ENCODE results near the gene PHF12.

DNA sequence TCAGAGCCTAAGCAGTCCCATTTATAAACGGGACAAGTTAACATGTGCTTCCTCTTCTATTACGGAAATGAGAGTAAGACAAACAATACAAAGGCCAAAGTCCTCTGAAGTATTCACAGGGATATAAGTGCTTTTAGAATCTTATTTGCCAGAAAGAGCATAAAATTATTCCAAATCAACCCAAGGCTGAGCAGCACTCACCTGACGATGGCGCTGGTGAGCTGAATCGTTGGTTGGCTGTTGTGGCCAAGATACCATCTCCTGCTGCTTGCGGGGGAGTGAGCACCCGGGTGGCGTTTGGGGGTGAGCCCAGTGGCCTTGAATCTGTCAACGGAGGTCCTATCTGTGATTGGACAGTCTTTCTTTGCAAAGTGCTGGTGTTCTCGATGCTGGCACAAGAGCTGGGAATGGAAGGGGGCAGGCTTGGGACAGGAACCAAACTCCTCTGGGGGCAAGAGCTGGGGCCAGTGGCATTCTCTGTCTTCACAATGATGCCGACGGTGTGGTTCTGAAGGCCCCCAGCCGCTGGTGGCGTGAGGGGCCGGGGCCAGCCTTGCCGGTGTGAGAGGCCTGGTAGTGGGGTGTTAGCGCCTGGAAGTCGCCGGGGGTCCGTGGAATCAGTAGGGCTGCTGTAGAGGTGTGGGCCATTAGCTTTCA is 38.9 kb downstream of the PHF12 start:
- TF ChIP-seq, protein P1, sequence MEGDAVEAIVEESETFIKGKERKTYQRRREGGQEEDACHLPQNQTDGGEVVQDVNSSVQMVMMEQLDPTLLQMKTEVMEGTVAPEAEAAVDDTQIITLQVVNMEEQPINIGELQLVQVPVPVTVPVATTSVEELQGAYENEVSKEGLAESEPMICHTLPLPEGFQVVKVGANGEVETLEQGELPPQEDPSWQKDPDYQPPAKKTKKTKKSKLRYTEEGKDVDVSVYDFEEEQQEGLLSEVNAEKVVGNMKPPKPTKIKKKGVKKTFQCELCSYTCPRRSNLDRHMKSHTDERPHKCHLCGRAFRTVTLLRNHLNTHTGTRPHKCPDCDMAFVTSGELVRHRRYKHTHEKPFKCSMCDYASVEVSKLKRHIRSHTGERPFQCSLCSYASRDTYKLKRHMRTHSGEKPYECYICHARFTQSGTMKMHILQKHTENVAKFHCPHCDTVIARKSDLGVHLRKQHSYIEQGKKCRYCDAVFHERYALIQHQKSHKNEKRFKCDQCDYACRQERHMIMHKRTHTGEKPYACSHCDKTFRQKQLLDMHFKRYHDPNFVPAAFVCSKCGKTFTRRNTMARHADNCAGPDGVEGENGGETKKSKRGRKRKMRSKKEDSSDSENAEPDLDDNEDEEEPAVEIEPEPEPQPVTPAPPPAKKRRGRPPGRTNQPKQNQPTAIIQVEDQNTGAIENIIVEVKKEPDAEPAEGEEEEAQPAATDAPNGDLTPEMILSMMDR (IDR thresholded peaks at IDR 0.05) = peak in 1 of 6 experiments; percentile 41
- no peak for TF ChIP-seq EP300 (IDR thresholded peaks at IDR 0.05)

Data from upper lobe of left lung (tissue), 4 donors.